Stimulated activated naive CD4-positive, alpha-beta T cell treated with Interleukin-2 at 50 U/mL for 16 hours (primary cell): ENCODE measurements around the gene INAVA.
"Not testable (repeated sequence)": the region's sequence is repeated elsewhere in the genome, so short reads cannot be mapped to it uniquely, and the experiment has no call there.

ENCODE experiments used
- DNase-seq: peaks from one replicate; lab custom pipeline; 2025; lab: John Stamatoyannopoulos, UW

Gene INAVA

GRCh38 chr1:200899015-200899386 lies 4.3 kb downstream of the INAVA start:
- no peak for DNase-seq

GRCh38 chr1:200899451-200899915 lies 4.8 kb downstream of the INAVA start:
- DNase-seq = no peak

GRCh38 chr1:200899954-200900867 lies 5.5 kb downstream of the INAVA start:
- no peak for DNase-seq

GRCh38 chr1:200900877-200901276 lies 6.2 kb downstream of the INAVA start:
- no peak for DNase-seq

GRCh38 chr1:200901350-200901749 lies 6.7 kb downstream of the INAVA start:
- no peak for DNase-seq

- no peak for DNase-seq
Observed at GRCh38 chr1:200901796-200902444, 7.2 kb downstream of the INAVA start.

- DNase-seq = no peak
Observed at GRCh38 chr1:200903793-200904192, 9.1 kb downstream of the INAVA start.

- no peak for DNase-seq
Observed at GRCh38 chr1:200904772-200905171, 10.1 kb downstream of the INAVA start.

- peak; percentile 36 for DNase-seq
Observed at GRCh38 chr1:200905411-200906052, 10.8 kb downstream of the INAVA start.

GRCh38 chr1:200906491-200906890 lies 11.8 kb downstream of the INAVA start:
- no peak for DNase-seq

- no peak for DNase-seq
Observed at GRCh38 chr1:200907611-200908097, 13.0 kb downstream of the INAVA start.

GRCh38 chr1:200908191-200908868 lies 13.6 kb downstream of the INAVA start:
- no peak for DNase-seq

- DNase-seq = no peak
Observed at GRCh38 chr1:200909071-200909470, 14.4 kb downstream of the INAVA start.

GRCh38 chr1:200909757-200910239 lies 15.1 kb downstream of the INAVA start:
- DNase-seq = no peak

GRCh38 chr1:200911361-200911760 lies 16.7 kb downstream of the INAVA start:
- DNase-seq = no peak

GRCh38 chr1:200911936-200912335 lies 17.2 kb downstream of the INAVA start:
- DNase-seq = not testable (repeated sequence)

GRCh38 chr1:200912737-200913407 lies 18.2 kb downstream of the INAVA start:
- DNase-seq = no peak

- DNase-seq = no peak
Observed at GRCh38 chr1:200916152-200916551, 21.5 kb downstream of the INAVA start.

GRCh38 chr1:200916681-200917080 lies 22.0 kb downstream of the INAVA start:
- DNase-seq = no peak

GRCh38 chr1:200917291-200917817 lies 22.7 kb downstream of the INAVA start:
- no peak for DNase-seq

- DNase-seq = no peak
Observed at GRCh38 chr1:200918006-200918405, 23.3 kb downstream of the INAVA start.
